Stomach (tissue), 4 donors: ENCODE data around the gene CTSF.

Experiments
- POLR2A ChIP-seq, 4 donors: fragments of 450-650 bp; IDR thresholded peaks; one replicate each; pipeline ENCODE4 v1.6.1; 2016; ENCODE audit warnings: antibody characterized with exemption in 4 of 4, control low read depth in 2 of 4, mild to moderate bottlenecking in 1 of 4, moderate library complexity in 1 of 4
- TF ChIP-seq, protein P1 (sequence below), 7 experiments: fragments of 450-650 bp in 4 of 7; fragments of 200-600 bp in 3 of 7; sonication (generic) in 3 of 7; IDR thresholded peaks; one replicate each; pipeline ENCODE4 v1.5.1; 2016 to 2019; ENCODE audit warnings: antibody characterized with exemption in 7 of 7, control low read depth in 2 of 7, mild to moderate bottlenecking in 1 of 7

DNA sequence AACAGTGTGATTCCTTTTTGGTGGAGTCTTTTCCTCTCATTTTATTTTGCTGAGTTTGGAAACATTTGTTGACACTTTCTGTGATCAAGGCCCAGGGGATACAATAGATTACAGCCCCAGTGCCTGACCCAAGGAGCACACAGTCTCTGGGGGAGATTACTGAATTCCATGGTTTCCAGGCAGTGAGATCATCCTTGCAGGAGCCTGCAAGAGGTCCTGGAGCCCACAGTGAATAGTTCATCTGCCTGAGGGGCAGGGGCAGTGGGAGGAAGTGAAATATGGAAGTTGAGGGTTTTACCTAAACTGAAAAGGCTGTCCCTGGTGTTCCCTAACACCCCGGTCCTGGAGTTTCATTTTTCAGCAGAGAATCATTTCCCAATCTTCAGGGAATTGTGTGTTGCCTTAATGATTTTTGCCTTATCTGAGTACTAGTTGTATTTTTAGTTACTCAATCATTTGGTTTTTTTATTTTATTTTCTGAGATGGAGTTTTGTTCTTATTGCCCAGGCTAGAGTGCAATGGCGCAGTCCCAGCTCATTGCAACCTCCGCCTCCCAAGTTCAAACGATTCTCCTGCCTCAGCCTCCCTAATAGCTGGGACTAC is 32.3 kb upstream of the CTSF start:
- TF ChIP-seq, protein P1, sequence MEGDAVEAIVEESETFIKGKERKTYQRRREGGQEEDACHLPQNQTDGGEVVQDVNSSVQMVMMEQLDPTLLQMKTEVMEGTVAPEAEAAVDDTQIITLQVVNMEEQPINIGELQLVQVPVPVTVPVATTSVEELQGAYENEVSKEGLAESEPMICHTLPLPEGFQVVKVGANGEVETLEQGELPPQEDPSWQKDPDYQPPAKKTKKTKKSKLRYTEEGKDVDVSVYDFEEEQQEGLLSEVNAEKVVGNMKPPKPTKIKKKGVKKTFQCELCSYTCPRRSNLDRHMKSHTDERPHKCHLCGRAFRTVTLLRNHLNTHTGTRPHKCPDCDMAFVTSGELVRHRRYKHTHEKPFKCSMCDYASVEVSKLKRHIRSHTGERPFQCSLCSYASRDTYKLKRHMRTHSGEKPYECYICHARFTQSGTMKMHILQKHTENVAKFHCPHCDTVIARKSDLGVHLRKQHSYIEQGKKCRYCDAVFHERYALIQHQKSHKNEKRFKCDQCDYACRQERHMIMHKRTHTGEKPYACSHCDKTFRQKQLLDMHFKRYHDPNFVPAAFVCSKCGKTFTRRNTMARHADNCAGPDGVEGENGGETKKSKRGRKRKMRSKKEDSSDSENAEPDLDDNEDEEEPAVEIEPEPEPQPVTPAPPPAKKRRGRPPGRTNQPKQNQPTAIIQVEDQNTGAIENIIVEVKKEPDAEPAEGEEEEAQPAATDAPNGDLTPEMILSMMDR (IDR thresholded peaks at IDR 0.05): no peak
- no peak for TF ChIP-seq POLR2A (IDR thresholded peaks at IDR 0.05)
